Activated CD8-positive, alpha-beta memory T cell treated with anti-CD3 and anti-CD28 coated beads for 48 hours (primary cell): ENCODE measurements around the gene CDC123.
"Not testable (repeated sequence)": the region's sequence is repeated elsewhere in the genome, so short reads cannot be mapped to it uniquely, and the experiment has no call there.

Source experiments
- DNase-seq, 3 experiments: peaks; one replicate each; pipeline ENCODE4 v3.0.0-alpha.2; 2020; ENCODE audit warnings: low read depth in 2 of 3, low spot score in 2 of 3

CDC123 gene

GRCh38 chr10:12195603-12196506, at the start of gene CDC123, which contains the start of gene NUDT5:
Gene CDC123, plus strand, starts transcription at chr10:12196188. Its CDS starts 58 bp downstream, at chr10:12196246.
Gene NUDT5, minus strand, starts transcription at chr10:12195891. Its CDS starts 9,600 bp downstream, at chr10:12186291.
- DNase-seq = peak; percentile 67 to 74 (median 69)

- no peak for DNase-seq
Measured at GRCh38 chr10:12150163-12150562, 45.8 kb upstream of the CDC123 start.

GRCh38 chr10:12154516-12154915, 41.5 kb upstream of the CDC123 start:
- no peak for DNase-seq

- no peak for DNase-seq
Measured at GRCh38 chr10:12156367-12157123, 39.4 kb upstream of the CDC123 start.

GRCh38 chr10:12158111-12158510, 37.9 kb upstream of the CDC123 start:
- DNase-seq = no peak

GRCh38 chr10:12160664-12161063, 35.3 kb upstream of the CDC123 start:
- DNase-seq = no peak

- no peak for DNase-seq
Measured at GRCh38 chr10:12162927-12163326, 33.1 kb upstream of the CDC123 start.

- DNase-seq = no peak
Measured at GRCh38 chr10:12164085-12164484, 31.9 kb upstream of the CDC123 start.

- DNase-seq = no peak
Measured at GRCh38 chr10:12165036-12165435, 31.0 kb upstream of the CDC123 start.

GRCh38 chr10:12165999-12166775, 29.8 kb upstream of the CDC123 start:
- DNase-seq = no peak

GRCh38 chr10:12171512-12171911, 24.5 kb upstream of the CDC123 start:
- not testable (repeated sequence) for DNase-seq

- no peak for DNase-seq
Measured at GRCh38 chr10:12177642-12178041, 18.3 kb upstream of the CDC123 start.

- no peak for DNase-seq
Measured at GRCh38 chr10:12179606-12180170, 16.3 kb upstream of the CDC123 start.

- DNase-seq = no peak
Measured at GRCh38 chr10:12180221-12180974, 15.6 kb upstream of the CDC123 start.

GRCh38 chr10:12181065-12181775, 14.8 kb upstream of the CDC123 start:
- DNase-seq = peak; percentile 17 to 58 (median 32)

GRCh38 chr10:12184165-12184564, 11.8 kb upstream of the CDC123 start:
- no peak for DNase-seq

GRCh38 chr10:12186323-12186722, 9.7 kb upstream of the CDC123 start:
- DNase-seq = no peak

GRCh38 chr10:12187321-12187905, 8.6 kb upstream of the CDC123 start:
- no peak for DNase-seq

GRCh38 chr10:12188656-12189055, 7.3 kb upstream of the CDC123 start:
- DNase-seq = no peak
